ENCODE data around the gene IRF9. TPM values are rescaled to one million over a fixed set of nuclear protein-coding genes. Genes with fewer than 3 reads are reported as not detected.

The IRF9 gene

DNA sequence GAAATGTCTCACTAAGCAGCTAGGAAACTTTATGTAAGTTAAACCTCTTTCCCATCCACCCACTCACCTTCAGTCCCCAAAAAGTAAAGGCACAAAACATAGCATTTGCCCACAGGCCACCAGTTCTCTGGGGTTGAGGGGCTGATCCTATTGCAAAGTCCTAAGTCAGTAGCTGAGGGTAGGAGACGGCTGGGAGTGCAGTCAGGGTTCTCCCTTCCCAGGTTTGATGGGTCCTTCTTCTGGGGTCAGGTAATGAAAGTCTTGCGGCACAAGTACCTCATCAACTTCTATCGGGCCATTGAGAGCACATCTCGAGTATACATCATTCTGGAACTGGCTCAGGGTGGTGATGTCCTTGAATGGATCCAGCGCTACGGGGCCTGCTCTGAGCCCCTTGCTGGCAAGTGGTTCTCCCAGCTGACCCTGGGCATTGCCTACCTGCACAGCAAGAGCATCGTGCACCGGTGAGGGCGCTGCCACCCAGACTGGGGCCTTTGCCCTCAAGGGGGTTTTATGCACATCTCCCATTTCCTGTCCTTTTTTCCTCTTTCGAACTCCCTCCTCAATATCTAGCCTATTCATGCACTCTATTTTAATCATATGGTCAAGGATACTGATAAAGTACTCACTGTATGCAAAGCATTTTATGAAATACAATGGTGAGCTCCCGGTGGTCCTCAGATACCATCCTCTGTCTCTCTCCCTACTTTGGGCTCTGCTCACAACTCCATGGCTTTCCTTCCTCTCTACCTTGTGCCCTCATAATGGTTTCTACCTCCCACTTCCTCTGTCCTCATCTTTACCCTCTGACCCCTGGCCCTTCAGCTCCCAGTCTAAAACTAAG, 45.4 kb downstream of the IRF9 start:
- H3K36me3 ChIP-seq (ENCODE audit: insufficient read depth, low read length): peaks cover 67% of the 10 kb centered on the region
- no peaks in the 10 kb centered on the region for H3K9me3 ChIP-seq (replicated peaks; ENCODE audit: low read length)
- no peak overlapping the region for H3K4me3 ChIP-seq (ENCODE audit: low read length)
- H3K27me3 ChIP-seq (ENCODE audit: control insufficient read depth, insufficient read depth, low read length): no peaks in the 10 kb centered on the region
- H3K4me2 ChIP-seq (ENCODE audit: low read length): no peak overlapping the region
- no peak overlapping the region for H3K9ac ChIP-seq (ENCODE audit: low read depth, low read length)
- H3K4me1 ChIP-seq (ENCODE audit: control insufficient read depth, insufficient read depth, low read length): no peaks in the 10 kb centered on the region

DNA sequence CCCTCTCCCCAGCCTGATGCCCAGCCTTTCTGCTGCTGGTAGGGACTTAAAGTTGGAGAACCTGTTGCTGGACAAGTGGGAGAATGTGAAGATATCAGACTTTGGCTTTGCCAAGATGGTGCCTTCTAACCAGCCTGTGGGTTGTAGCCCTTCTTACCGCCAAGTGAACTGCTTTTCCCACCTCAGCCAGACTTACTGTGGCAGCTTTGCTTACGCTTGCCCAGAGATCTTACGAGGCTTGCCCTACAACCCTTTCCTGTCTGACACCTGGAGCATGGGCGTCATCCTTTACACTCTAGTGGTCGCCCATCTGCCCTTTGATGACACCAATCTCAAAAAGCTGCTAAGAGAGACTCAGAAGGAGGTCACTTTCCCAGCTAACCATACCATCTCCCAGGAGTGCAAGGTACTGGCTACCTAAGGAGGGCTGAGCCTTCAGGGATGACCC, 46.1 kb downstream of the IRF9 start:
- no peaks in the 10 kb centered on the region for H3K27me3 ChIP-seq (ENCODE audit: control insufficient read depth, insufficient read depth, low read length)
- H3K36me3 ChIP-seq (ENCODE audit: insufficient read depth, low read length): peaks cover 67% of the 10 kb centered on the region
- no peak overlapping the region for H3K4me2 ChIP-seq (ENCODE audit: low read length)
- no peaks in the 10 kb centered on the region for H3K4me1 ChIP-seq (ENCODE audit: control insufficient read depth, insufficient read depth, low read length)
- no peaks in the 10 kb centered on the region for H3K9me3 ChIP-seq (replicated peaks; ENCODE audit: low read length)
- no peak overlapping the region for H3K9ac ChIP-seq (ENCODE audit: low read depth, low read length)
- H3K4me3 ChIP-seq (ENCODE audit: low read length): no peak overlapping the region

DNA sequence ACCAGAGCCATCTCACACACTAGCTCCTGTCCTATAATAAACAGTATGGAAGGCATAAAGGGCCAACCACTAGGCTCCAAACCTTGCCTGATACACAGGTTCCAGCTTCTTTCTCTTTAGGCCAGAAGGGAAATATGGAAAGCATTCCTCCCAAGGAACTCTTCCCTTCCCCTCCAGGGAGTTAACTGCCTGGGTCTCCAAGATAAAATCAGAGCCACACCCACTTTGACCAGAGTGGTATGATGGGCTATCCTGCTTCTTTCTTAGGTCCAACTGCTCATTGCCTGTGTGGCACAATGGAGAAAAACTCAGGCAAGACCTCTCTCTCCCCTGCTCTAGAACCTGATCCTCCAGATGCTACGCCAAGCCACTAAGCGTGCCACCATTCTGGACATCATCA, 46.6 kb downstream of the IRF9 start:
- Histone ChIP-seq H3K9me3 (replicated peaks; ENCODE audit: low read length) (no peaks in the 10 kb centered on the region), H3K4me1 (ENCODE audit: control insufficient read depth, insufficient read depth, low read length) (peaks cover 3% of the 10 kb centered on the region), H3K36me3 (ENCODE audit: insufficient read depth, low read length) (peaks cover 67% of the 10 kb centered on the region), H3K4me2 (ENCODE audit: low read length) (no peak overlapping the region), H3K4me3 (ENCODE audit: low read length) (no peak overlapping the region), H3K9ac (ENCODE audit: low read depth, low read length) (no peak overlapping the region), H3K27me3 (ENCODE audit: control insufficient read depth, insufficient read depth, low read length) (no peaks in the 10 kb centered on the region)

DNA sequence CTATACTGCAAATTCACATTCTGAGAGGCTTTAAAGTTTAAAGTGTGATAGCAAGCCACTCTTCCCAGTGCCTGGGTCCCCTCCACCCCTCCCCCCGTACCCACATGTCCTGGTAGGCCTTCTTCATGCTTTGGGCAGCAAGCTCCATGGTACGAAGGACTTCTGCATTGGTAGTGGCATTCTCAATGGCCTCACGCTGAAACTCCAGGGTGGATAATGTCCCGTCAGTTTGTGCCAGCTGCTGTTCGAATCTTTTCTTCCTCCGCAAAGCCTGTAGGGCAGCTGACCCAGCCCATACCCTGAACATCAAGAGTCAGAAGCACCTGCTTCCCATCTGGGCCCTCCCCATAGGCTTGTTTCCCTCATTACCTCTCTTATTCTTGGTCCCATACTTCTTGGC, 50.2 kb downstream of the IRF9 start:
- Histone ChIP-seq H3K9me3 (replicated peaks; ENCODE audit: low read length) (no peaks in the 10 kb centered on the region), H3K4me3 (ENCODE audit: low read length) (no peak overlapping the region), H3K9ac (ENCODE audit: low read depth, low read length) (no peak overlapping the region), H3K4me2 (ENCODE audit: low read length) (no peak overlapping the region), H3K4me1 (ENCODE audit: control insufficient read depth, insufficient read depth, low read length) (peaks cover 13% of the 10 kb centered on the region), H3K27me3 (ENCODE audit: control insufficient read depth, insufficient read depth, low read length) (no peaks in the 10 kb centered on the region), H3K36me3 (ENCODE audit: insufficient read depth, low read length) (peaks cover 43% of the 10 kb centered on the region)

DNA sequence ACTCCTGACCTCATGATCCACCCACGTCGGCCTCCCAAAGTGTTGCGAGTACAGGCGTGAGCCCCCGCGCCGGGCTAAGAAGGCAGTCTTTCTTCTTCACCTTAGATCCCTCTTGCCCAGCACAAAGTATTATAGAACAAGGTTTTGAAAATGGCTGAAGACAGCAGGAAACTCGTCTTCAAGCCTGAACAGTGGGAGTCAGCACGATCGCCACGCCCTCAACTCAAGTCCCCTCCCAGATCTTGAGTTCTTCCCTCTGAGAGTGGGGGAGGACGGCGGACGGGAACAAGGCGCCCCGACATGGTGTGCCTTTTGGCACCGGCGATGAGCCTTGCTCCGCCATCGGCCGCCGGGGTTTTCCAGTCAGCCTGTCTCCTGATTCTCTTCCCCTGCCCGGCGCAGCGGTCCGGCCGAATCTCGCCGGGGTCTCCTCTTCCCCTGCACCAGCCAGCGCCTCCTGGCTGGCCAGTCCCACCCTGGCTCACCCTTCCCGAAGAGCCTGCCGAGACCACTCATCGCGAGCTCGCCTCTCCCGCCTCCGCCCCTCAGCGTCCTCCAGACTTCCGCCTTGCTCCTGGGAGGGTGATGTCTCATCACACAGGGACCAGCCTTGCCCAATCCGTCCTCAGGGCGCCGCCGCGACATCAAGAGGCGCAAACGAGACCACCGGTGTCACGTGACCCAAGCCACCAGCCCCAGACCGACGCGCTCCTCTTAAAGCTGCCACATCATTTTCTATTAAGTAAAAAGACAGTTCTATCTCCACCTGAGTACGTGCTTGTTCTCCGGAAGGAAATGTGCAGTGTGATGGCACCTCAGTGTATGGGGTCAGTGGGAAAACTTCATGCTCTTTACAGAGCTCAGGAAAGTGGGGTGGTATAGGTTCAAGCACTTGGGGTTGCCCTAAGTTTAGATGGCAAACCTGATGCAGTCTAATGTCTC, 52.1 kb downstream of the IRF9 start, which contains the start of gene CHMP4A:
CHMP4A (minus strand) TSS at position 565 of the 942 bp plus-strand sequence; CDS start at position 516, 49 bp downstream.
- Histone ChIP-seq H3K4me1 (ENCODE audit: control insufficient read depth, insufficient read depth, low read length) (peaks cover 16% of the 10 kb centered on the region), H3K36me3 (ENCODE audit: insufficient read depth, low read length) (peaks cover 31% of the 10 kb centered on the region), H3K4me2 (ENCODE audit: low read length) (peak within 1 kb of the TSS; percentile 87), H3K9ac (ENCODE audit: low read depth, low read length) (peak within 1 kb of the TSS; percentile 97), H3K4me3 (ENCODE audit: low read length) (peak within 1 kb of the TSS; percentile 91), H3K9me3 (replicated peaks; ENCODE audit: low read length) (no peaks in the 10 kb centered on the region), H3K27me3 (ENCODE audit: control insufficient read depth, insufficient read depth, low read length) (no peaks in the 10 kb centered on the region)

DNA sequence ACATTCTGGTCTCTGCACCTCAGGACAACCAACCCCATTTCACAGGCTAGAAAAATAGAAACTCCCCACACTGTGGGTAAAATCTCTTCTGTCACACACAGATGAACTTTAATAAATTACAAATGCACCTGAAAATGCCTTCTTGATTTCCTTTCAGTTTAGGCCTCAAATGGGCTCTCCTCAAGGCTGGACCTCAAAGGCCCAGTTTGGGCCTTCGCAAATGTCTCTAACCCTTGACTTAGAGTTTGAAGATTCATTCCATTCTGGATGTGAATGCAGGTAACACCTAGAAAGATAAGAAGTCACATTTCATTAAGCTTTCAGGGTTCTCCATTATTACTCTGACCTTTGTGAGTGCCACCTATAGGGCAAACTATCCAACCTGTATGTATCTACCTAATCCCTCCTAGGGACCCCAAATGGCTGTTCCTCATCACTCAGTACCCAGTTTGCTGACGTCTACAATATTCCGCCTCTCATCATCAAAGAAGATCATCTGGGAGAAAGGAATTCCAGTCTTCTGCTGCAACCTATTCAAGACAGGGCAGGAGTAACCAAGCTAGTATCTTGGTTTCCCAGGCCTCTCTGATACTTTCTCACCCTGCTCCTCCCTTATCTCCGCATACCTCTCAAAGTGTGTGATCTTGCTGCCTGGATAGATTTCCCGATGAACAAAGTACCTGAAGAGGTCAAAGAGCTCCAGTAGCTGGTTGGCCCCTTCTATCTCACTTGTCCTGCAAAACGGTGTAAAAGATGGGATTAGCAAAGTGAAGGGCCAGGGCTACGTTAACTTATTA, 53.0 kb downstream of the IRF9 start:
- peak overlapping the region; percentile 97 for H3K9ac ChIP-seq (ENCODE audit: low read depth, low read length)

DNA sequence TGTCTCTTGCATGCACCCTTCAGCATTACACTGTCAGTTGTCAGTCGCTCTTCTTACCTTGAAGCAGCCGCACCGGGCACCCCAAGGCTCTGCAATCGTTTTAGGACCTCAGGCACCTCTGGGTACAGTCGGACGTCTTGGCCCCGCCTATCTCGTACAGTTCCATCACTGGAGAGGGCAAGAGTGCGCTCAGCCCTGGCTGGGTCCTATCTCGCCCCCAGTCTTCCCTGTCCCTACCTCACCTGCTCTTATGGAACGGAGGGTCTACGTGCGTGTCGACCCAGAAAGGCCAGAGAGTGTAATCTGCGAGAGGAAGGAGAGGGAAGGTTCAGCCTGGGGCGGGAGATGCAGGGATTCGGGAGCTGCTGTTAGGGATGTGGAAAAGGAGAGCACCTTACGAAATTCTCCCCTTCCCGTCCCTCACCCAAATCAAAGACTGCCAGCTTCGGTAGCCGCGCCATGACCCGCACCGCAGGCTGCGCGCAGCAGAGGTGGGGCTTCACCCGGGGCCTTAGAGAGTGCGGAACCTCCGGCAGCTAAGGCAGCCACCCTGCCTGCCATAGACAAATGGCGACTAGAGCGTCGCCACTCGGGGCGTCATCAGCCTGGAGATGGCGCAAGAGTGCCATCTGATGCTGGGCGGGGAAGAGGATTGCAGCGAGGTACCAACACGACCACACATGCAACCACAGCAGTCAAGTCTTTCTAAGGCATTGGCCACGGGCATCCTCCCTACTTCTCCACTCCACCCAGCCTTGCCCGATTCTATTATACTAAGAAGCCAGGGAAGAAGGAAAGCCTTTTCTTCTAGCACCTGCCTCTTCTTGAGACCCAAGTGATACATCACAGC, 54.7 kb downstream of the IRF9 start, which contains the start of gene MDP1:
MDP1 (minus strand) TSS at position 572 of the 850 bp plus-strand sequence; CDS start at position 461, 111 bp downstream.
- Histone ChIP-seq H3K9ac (ENCODE audit: low read depth, low read length) (peak within 1 kb of the TSS; percentile 85), H3K4me2 (ENCODE audit: low read length) (peak within 1 kb of the TSS; percentile 82), H3K4me3 (ENCODE audit: low read length) (peak within 1 kb of the TSS; percentile 77), H3K36me3 (ENCODE audit: insufficient read depth, low read length) (peaks cover 15% of the 10 kb centered on the region), H3K9me3 (replicated peaks; ENCODE audit: low read length) (no peaks in the 10 kb centered on the region), H3K27me3 (ENCODE audit: control insufficient read depth, insufficient read depth, low read length) (no peaks in the 10 kb centered on the region), H3K4me1 (ENCODE audit: control insufficient read depth, insufficient read depth, low read length) (peaks cover 16% of the 10 kb centered on the region)

More for the DNA sequence above, 53.0 kb downstream of the IRF9 start:
- Histone ChIP-seq H3K36me3 (ENCODE audit: insufficient read depth, low read length) (peaks cover 32% of the 10 kb centered on the region), H3K27me3 (ENCODE audit: control insufficient read depth, insufficient read depth, low read length) (no peaks in the 10 kb centered on the region), H3K9me3 (replicated peaks; ENCODE audit: low read length) (no peaks in the 10 kb centered on the region), H3K4me2 (ENCODE audit: low read length) (peak overlapping the region; percentile 87), H3K4me1 (ENCODE audit: control insufficient read depth, insufficient read depth, low read length) (peaks cover 16% of the 10 kb centered on the region), H3K4me3 (ENCODE audit: low read length) (peak overlapping the region; percentile 91)

Small RNA genes within 50 kb of the gene (small RNA-seq; reads per million reads assigned to genes)
- not detected for gene AL136295.4
- gene CHMP4A: not detected
- not detected for gene IPO4
- gene IRF9: not detected
- not detected for gene MDP1
- 0.21 reads per million for gene RNA5SP383

Measured in skeletal muscle satellite cell (primary cell).